ENCODE data around the gene IL12B.
A peak's percentile ranks its signal among the peaks of the same experiment; 100 is the strongest.
"Not testable (repeated sequence)": the region's sequence is repeated elsewhere in the genome, so short reads cannot be mapped to it uniquely, and the experiment has no call there.

The IL12B gene

GRCh38 chr5:159330131-159330800 is at the start of gene IL12B:
IL12B (minus strand) TSS chr5:159330487; CDS start chr5:159326782, 3,705 bp downstream.
- DNase-seq (ENCODE audit: low read depth, low spot score) = no peak
- H3K27ac ChIP-seq = no peak within 1 kb of the TSS

DNA sequence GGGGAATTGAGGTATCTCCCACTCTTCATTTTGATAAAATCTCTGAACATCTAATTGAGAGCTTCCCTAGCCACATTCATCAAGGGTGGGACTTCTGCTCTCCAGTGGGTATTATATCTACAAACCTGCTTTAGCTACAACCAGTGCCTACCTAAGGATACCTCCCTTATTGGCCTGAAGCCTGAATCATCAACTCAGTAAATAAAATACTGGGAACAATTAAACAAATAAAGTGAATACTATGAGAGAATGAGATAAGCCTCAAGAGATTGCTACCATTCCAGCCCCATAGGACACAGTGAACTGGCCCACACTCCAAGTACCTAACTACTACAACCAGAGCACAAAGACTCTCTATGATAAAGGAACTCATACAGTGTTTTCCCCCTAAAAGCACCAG is 47.4 kb upstream of the IL12B start:
- no peak overlapping the region for H3K27ac ChIP-seq
- no peak for DNase-seq (ENCODE audit: low read depth, low spot score)

DNA sequence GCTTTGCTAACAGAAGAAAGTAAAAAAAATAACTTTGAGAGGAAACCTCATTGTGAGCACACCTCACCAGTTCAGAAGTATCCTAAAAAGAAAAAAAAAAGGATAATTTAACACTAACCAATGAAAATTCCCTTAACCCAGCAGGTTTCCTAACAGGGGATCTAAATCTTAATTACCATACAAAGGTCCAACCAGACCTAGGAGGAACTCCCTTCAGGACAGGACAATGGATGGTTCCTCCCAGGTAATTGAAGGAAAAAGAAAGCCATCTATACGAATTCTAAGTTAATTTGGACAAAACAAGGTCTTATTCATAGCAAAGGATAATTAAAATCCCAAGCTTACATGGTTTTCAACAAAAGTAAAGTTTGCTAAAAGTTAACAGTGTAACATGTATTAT is 37.6 kb upstream of the IL12B start:
- DNase-seq (ENCODE audit: low read depth, low spot score); H3K27ac ChIP-seq: not testable (repeated sequence)

DNA sequence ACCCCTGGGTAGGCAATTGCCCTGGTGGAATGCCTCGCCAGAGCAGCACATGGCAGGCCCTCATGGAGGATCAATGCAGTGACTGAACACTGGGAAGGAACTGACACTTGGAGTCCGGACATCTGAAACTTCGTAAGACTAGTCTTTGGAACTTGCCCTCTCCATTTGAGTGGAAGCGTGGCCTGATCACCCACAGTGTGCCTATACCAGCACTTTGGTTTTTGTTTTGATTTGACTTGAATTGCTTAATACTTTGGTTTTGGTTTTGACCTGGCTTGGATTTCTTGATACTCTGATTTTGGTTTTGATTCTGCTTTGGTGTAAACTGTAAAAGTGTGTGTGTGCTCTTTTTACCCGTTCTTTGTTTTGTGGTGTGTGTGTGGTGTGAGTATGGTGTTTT is 36.5 kb upstream of the IL12B start:
- H3K27ac ChIP-seq; DNase-seq (ENCODE audit: low read depth, low spot score): not testable (repeated sequence)

- DNase-seq (ENCODE audit: low read depth, low spot score) = no peak
- H3K27ac ChIP-seq = no peak overlapping the region
Observed at GRCh38 chr5:159362220-159362619, 31.9 kb upstream of the IL12B start.

DNA sequence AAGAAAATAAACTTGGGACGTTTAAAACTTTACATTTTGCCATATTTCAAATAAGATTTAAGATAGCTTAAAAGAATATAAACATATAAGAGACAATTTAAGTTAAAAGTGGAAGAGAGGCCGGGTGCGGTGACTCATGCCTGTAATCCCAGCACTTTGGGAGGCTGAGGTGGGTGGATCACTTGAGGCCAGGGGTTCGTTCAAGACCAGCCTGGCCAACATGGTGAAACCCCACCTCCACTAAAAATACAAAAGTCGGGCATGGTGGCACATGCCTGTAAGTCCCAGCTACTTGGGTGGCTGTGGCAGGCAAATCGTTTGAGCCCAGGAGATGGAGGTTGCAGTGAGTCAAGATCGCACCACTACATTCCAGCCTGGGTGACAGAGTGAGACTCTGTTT is 29.6 kb upstream of the IL12B start:
- not testable (repeated sequence) for H3K27ac ChIP-seq; DNase-seq (ENCODE audit: low read depth, low spot score)

DNA sequence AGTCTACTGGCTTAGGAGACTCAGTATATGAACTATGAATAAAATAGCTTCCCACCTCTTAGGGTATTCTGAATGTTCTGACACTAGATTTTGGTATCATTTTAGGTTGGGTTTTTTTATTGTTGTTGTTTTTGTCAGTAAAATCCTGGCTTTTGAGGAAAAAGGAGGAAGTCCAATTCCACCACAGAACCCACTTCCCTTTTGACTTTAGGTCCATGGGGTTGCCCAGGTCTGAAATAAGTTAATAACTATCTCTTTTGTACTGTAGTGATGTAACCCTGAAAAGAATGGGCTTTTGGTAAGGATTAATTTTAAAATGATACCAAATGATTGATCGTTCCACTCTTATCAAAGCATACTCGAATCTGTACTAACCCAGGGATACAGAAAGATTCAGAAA is 29.1 kb upstream of the IL12B start:
- DNase-seq (ENCODE audit: low read depth, low spot score) = no peak

GRCh38 chr5:159353661-159354252 is 23.5 kb upstream of the IL12B start:
- no peak for DNase-seq (ENCODE audit: low read depth, low spot score)
- no peak overlapping the region for H3K27ac ChIP-seq

More for the DNA sequence above, 29.1 kb upstream of the IL12B start:
- no peak overlapping the region for H3K27ac ChIP-seq

GRCh38 chr5:159350644-159351043 is 20.4 kb upstream of the IL12B start:
- not testable (repeated sequence) for H3K27ac ChIP-seq; DNase-seq (ENCODE audit: low read depth, low spot score)

GRCh38 chr5:159350216-159350615 is 19.9 kb upstream of the IL12B start:
- DNase-seq (ENCODE audit: low read depth, low spot score) = not testable (repeated sequence)

DNA sequence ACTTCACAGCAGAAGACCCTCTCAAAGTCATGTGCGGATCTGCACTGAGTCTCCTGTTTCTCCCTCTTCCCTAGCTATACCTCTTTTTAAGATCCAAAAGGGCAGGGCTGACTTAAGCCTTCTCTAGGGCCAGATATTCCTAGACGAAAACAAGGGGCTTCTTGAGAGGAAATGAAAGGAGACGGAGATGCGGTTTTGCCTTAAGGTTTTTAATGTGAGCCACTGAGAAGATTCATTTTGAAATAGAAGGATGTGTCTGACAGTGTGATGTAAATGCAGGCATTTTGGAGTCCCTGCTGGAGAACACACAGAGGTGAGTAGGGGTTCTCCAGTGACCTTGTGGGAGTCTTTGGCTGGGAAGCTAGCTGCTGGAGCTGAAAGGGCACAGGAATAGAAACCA is 15.6 kb upstream of the IL12B start:
- DNase-seq (ENCODE audit: low read depth, low spot score) = no peak
- no peak overlapping the region for H3K27ac ChIP-seq

More at GRCh38 chr5:159350216-159350615, 19.9 kb upstream of the IL12B start:
- not testable (repeated sequence) for H3K27ac ChIP-seq

DNA sequence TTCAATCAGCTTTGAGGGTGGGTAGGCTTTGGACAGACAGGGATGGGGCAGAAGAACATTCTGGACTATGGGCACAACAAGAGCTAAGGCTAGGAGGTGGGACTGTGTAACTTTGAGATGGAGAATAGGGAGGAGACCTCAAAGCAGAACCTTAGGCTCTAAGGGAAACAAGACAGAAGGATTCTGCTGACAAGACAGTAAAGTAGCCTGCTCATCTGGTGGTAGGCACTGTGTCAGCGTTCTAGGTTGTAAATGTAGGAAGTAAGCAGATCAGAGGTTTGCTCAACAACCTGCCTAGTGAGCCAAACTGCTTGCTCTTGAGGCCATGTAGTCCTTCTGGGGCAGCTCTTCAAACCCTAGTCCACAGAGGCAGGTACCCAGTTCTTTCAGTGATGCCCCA is 15.0 kb upstream of the IL12B start:
- no peak for DNase-seq (ENCODE audit: low read depth, low spot score)
- no peak overlapping the region for H3K27ac ChIP-seq

DNA sequence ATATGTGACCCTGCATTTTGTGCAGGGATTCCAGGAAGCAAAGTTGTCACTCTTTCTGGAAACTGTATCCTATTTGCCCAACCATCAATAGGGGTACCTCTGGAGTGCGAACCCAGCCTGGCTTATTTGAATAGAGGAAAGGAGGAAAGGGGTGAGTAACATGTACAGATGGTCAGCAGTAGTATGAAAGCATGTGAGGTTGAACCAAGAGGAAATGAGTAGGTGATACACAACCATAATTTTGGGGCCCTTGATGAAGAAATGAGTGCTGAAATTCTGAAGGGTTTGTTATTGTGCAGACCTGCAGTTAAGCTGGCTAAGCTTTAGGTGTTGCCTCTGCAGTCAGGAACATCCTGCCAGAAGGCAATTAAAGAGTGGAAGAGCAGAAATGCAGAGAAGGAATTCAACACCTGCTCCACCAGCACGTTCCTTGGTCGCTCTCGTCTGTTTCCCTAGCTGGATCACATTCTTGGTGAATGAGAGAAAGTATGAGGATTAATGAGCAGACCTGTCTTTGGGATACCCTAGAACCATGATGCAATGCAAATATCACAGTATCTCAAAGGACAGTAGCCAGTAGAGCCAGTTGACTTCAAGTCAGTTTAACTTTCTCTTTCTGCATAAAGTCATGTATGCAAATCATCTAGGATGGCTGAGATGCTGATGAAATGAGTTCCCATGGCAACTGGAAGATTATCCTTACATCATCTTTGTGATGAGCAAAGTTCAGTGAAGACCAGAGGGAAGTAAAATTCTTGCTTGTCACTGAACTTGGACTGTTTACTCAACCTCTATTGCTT is 13.2 kb upstream of the IL12B start:
- DNase-seq (ENCODE audit: low read depth, low spot score) = no peak

DNA sequence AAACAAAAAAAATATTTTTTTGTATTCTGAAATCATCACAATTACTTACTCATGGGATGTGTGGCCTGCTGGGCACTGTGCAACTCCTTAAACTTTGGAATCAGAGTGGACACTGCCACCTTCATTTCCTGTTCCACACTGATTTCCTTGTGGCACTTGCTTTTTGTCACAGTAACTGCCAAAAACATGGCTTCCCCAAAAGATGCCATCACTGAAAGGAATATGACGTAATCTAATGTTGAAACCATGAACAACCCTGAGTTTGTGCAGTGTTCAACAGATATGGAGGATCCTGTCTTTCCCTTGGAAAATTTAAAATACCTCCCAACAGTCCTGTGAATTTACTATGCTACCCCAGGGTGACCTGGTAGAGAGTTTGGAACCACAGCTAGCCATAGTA is 12.6 kb upstream of the IL12B start:
- DNase-seq (ENCODE audit: low read depth, low spot score) = no peak
- H3K27ac ChIP-seq = no peak overlapping the region

More for the DNA sequence above, 13.2 kb upstream of the IL12B start:
- H3K27ac ChIP-seq = no peak overlapping the region

DNA sequence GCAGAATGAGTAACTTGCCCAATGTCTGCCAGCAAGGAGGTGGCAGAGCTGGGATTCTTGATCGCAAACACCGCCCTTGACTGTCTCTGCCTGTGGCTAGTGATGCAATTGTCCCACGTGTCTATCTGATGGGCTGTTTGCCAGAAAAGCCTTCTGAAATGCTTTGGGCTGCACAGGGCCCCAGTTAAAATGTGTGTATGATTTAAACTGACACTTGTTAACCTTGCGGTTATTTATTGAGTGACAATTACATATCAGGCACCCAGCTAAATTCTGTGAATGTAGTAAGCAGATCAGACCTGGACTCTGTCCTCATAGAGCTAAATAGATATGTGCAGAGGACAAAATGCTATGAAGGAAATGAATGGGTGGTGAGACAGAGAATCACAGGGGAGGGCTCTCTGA is 11.6 kb upstream of the IL12B start:
- peak; percentile 78 for DNase-seq (ENCODE audit: low read depth, low spot score)
- H3K27ac ChIP-seq = peak overlapping the region; percentile 76

DNA sequence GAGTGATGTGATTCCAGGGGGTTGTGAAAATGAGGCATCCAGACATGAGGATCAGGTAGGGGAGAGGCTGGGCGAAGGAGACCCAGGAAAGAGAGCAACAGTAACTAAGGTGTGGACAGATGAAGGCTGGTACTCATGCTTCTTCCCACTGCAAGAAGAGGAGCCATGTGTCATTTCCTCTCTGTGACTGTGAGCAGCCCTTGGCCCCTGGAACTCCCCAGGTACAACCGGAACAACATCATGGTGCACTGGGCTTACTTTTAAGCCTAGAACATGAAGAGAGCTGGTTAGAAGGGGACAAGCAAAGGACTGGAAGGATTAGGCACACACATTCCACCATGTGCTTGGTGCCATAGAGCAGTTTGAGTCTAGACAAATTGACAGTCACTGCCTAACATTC is 10.9 kb upstream of the IL12B start:
- H3K27ac ChIP-seq = peak overlapping the region; percentile 76
- no peak for DNase-seq (ENCODE audit: low read depth, low spot score)

GRCh38 chr5:159340511-159340910 is 10.2 kb upstream of the IL12B start:
- H3K27ac ChIP-seq = no peak overlapping the region
- DNase-seq (ENCODE audit: low read depth, low spot score) = no peak

DNA sequence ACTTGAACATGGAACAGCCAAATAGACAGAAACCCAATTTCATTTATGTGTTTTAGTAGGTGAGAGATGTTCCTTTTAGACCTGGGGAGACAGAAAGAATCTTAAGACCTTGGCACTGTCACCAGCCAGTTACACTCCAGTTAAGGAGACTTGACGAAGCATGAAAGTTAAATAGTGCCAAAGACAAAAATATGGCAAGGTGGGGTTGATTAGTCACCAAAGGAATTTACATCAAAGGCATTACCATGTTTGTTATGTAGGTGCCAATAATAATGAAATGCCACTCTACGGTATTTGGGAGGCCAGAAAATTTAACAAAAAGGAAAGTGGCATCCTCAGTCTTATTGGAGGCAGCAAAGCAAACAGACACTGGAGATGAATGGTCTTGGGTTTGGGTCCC is 9.2 kb upstream of the IL12B start:
- H3K27ac ChIP-seq = peak overlapping the region; percentile 98
- DNase-seq (ENCODE audit: low read depth, low spot score) = no peak

- no peak for DNase-seq (ENCODE audit: low read depth, low spot score)
- peak overlapping the region; percentile 98 for H3K27ac ChIP-seq
Observed at GRCh38 chr5:159338118-159338517, 7.8 kb upstream of the IL12B start.

DNA sequence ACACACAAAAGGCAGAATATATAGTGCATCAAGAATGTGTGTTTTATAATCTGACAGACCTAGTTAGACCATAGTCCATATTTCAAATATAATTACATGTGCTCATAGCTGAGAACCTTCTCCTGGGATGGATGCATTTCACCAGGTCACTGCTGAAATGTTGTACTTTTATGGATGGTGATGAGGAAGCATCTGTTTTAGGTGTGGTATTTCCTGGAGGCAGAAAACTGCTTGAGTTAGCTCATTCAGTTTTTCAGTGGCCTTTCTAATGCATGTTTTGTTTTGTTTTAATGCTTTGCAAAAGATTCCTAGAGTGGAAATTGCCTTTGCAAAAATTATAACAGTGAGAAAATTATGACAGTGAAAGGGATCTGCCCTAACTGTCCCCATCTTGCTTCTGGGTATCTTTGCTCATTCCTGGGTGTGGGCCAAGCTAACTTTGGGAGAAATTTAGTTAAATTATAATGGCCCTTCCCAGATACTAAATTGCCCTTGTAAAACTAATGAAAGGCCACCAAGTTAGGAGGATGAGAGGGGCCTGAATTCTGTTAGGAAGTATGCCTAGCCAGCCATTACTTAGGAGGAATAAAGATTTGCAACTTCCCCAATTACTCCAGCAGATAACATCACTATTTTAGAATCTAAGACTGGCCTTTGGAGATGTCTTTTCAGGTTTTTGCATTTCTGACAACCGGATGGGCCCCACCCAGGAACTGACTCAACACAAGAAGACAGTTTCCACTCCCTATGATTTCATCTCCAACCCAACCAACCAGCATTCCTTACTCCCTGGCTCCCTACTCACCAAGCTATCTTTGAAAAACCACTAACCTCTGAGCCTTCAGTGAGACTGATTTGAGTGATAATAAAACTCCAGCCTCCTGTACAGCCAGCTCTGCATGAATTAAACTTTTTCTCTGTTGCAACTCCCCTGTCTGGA is 7.0 kb upstream of the IL12B start:
- H3K27ac ChIP-seq = peak overlapping the region; percentile 98
- peak; percentile 72 for DNase-seq (ENCODE audit: low read depth, low spot score)
